KMS-11 (cell line): Measurements from ENCODE around the gene GRM1.

Source experiments
- H2AFZ ChIP-seq: fragments of 200-600 bp; sonication (generic); 2 replicates; pipeline ENCODE4 v1.6.1; 2016; ENCODE audit warnings: antibody characterized with exemption, mixed run types, low read depth
- H3K27ac ChIP-seq: fragments of 200-600 bp; sonication (generic); 2 replicates; pipeline ENCODE4 v1.6.1; 2016; ENCODE audit warnings: mild to moderate bottlenecking, mixed run types
- H3K27me3 ChIP-seq: fragments of 200-600 bp; sonication (generic); 2 replicates; pipeline ENCODE4 v1.6.1; 2017; ENCODE audit warnings: mild to moderate bottlenecking, low read depth, mixed run types, moderate library complexity; ENCODE audit not compliant: insufficient read depth
- H3K36me3 ChIP-seq: fragments of 200-600 bp; sonication (generic); 2 replicates; pipeline ENCODE4 v1.6.1; 2017; ENCODE audit warnings: mild to moderate bottlenecking, mixed run types; ENCODE audit not compliant: insufficient read depth
- H3K4me1 ChIP-seq: fragments of 200-600 bp; sonication (generic); 2 replicates; pipeline ENCODE4 v1.6.1; 2016; ENCODE audit warnings: mild to moderate bottlenecking, low read depth, mixed run types; ENCODE audit not compliant: poor library complexity, severe bottlenecking
- H3K4me2 ChIP-seq: fragments of 200-600 bp; sonication (generic); 2 replicates; pipeline ENCODE4 v1.7.0; 2016; ENCODE audit warnings: mild to moderate bottlenecking, mixed run types
- H3K4me3 ChIP-seq: fragments of 200-600 bp; sonication (generic); IDR thresholded peaks from 2 replicates; pipeline ENCODE4 v1.6.1; 2017; ENCODE audit warnings: low read depth, low read length, mixed read lengths; ENCODE audit not compliant: insufficient read depth
- H3K79me2 ChIP-seq: fragments of 200-600 bp; sonication (generic); 2 replicates; pipeline ENCODE4 v1.6.1; 2016; ENCODE audit warnings: low read depth, mixed run types; ENCODE audit not compliant: insufficient read depth
- H3K9ac ChIP-seq: fragments of 200-600 bp; sonication (generic); 2 replicates; pipeline ENCODE4 v1.6.1; 2016; ENCODE audit warnings: mild to moderate bottlenecking, mixed run types
- H4K20me1 ChIP-seq: fragments of 200-600 bp; sonication (generic); 2 replicates; pipeline ENCODE4 v1.6.1; 2016; ENCODE audit warnings: mild to moderate bottlenecking, mixed run types; ENCODE audit not compliant: insufficient read depth
- CTCF ChIP-seq: fragments of 200-600 bp; sonication (generic); conservative IDR thresholded peaks from 2 replicates; pipeline ENCODE4 v1.6.1; 2017; ENCODE audit warnings: low read depth, mild to moderate bottlenecking, antibody characterized with exemption, low read length, moderate library complexity, mixed read lengths

The GRM1 gene

GRCh38 chr6:146077992-146078391 lies 49.1 kb downstream of the GRM1 start:
- Histone ChIP-seq H3K4me3 (no peak overlapping the region), H4K20me1 (no peaks in the 10 kb centered on the region), H3K9ac (no peak overlapping the region), H3K27me3 (no peaks in the 10 kb centered on the region), H3K79me2 (no peaks in the 10 kb centered on the region), H3K4me2 (no peak overlapping the region), H3K4me1 (no peaks in the 10 kb centered on the region), H3K36me3 (no peaks in the 10 kb centered on the region), H2AFZ (no peak overlapping the region), H3K27ac (no peak overlapping the region)
- TF ChIP-seq CTCF, result no peak

- H3K4me1 ChIP-seq, result no peaks in the 10 kb centered on the region
- H3K36me3 ChIP-seq, result no peaks in the 10 kb centered on the region
- no peak overlapping the region for H3K4me2 ChIP-seq
- no peak overlapping the region for H3K4me3 ChIP-seq
- no peak overlapping the region for H3K27ac ChIP-seq
- no peaks in the 10 kb centered on the region for H3K79me2 ChIP-seq
- no peaks in the 10 kb centered on the region for H4K20me1 ChIP-seq
- no peaks in the 10 kb centered on the region for H3K27me3 ChIP-seq
- H2AFZ ChIP-seq, result no peak overlapping the region
- no peak for TF ChIP-seq CTCF
- no peak overlapping the region for H3K9ac ChIP-seq
Measured at GRCh38 chr6:146087386-146087785, 58.5 kb downstream of the GRM1 start.

- Histone ChIP-seq H4K20me1 (no peaks in the 10 kb centered on the region), H3K36me3 (no peaks in the 10 kb centered on the region), H3K4me3 (no peak overlapping the region), H3K4me2 (no peak overlapping the region), H3K4me1 (no peaks in the 10 kb centered on the region), H3K27me3 (no peaks in the 10 kb centered on the region), H3K9ac (no peak overlapping the region), H3K79me2 (no peaks in the 10 kb centered on the region), H3K27ac (no peak overlapping the region), H2AFZ (no peak overlapping the region)
- no peak for TF ChIP-seq CTCF
Measured at GRCh38 chr6:146090474-146090873, 61.6 kb downstream of the GRM1 start.

GRCh38 chr6:146092961-146093686 lies 64.3 kb downstream of the GRM1 start:
- Histone ChIP-seq H3K4me1 (no peaks in the 10 kb centered on the region), H3K27me3 (no peaks in the 10 kb centered on the region), H3K79me2 (no peaks in the 10 kb centered on the region), H2AFZ (no peak overlapping the region), H3K4me2 (no peak overlapping the region), H3K27ac (no peak overlapping the region), H4K20me1 (no peaks in the 10 kb centered on the region), H3K9ac (no peak overlapping the region), H3K4me3 (no peak overlapping the region), H3K36me3 (no peaks in the 10 kb centered on the region)
- TF ChIP-seq CTCF, result no peak
